HEK293 (cell line): Measurements from ENCODE around the gene TACC2.
A peak's percentile ranks its signal among the peaks of the same experiment; 100 is the strongest.

Source experiments
- CTCF ChIA-PET: fragments of 350-600 bp; formaldehyde crosslinking; extraction: SDS; loops from one replicate; lab custom pipeline; 2021; ENCODE audit warnings: antibody characterized with exemption; lab: Yijun Ruan, JAX
- POLR2A ChIA-PET: fragments of 300-600 bp; formaldehyde crosslinking; extraction: SDS; loops from one replicate; lab custom pipeline; 2020; ENCODE audit warnings: antibody characterized with exemption, inconsistent platforms; lab: Yijun Ruan, JAX
- H3K27ac ChIP-seq: fragments of 200-500 bp; sonication (Bioruptor generic); 2 replicates; pipeline ENCODE4 v1.5.1; 2014; ENCODE audit warnings: low read depth, low read length, control low read depth, inconsistent platforms; ENCODE audit errors: extremely low read depth
- H3K36me3 ChIP-seq, 2 experiments: fragments of 200-500 bp in 1 of 2; sonication (Bioruptor generic) in 1 of 2; 1 replicate in 1 of 2; 2 replicates in 1 of 2; pipeline ENCODE4 v1.5.1; 2014 to 2017; ENCODE audit warnings: inconsistent platforms in 2 of 2, low read length in 2 of 2; ENCODE audit not compliant: control insufficient read depth in 2 of 2, insufficient read depth in 1 of 2
- H3K4me1 ChIP-seq: fragments of 200-500 bp; sonication (Bioruptor generic); 2 replicates; pipeline ENCODE4 v1.5.1; 2014; ENCODE audit warnings: mild to moderate bottlenecking, low read length, inconsistent platforms; ENCODE audit not compliant: control insufficient read depth, insufficient read depth
- H3K4me3 ChIP-seq: 2 replicates; pipeline ENCODE4 v1.5.1; 2011; ENCODE audit warnings: low read depth, mild to moderate bottlenecking, control low read depth, low read length, moderate library complexity
- H3K9me3 ChIP-seq: fragments of 200-500 bp; sonication (Bioruptor generic); 2 replicates; pipeline ENCODE4 v1.5.1; 2014; ENCODE audit warnings: low read depth, low read length, inconsistent platforms; ENCODE audit not compliant: control insufficient read depth, insufficient read depth
- ATF2 ChIP-seq: fragments of 450-650 bp; formaldehyde crosslinking; IDR thresholded peaks from 2 replicates; pipeline ENCODE4 v1.5.1; 2016; ENCODE audit warnings: missing biosample characterization, missing genetic modification characterization, low read depth
- PRDM10 ChIP-seq: fragments of 450-650 bp; formaldehyde crosslinking; IDR thresholded peaks from 2 replicates; pipeline ENCODE4 v1.5.1; 2016; ENCODE audit warnings: missing biosample characterization, missing genetic modification characterization
- SCRT1 ChIP-seq: fragments of 450-650 bp; formaldehyde crosslinking; IDR thresholded peaks from 2 replicates; pipeline ENCODE4 v1.5.1; 2016; ENCODE audit warnings: missing biosample characterization, missing genetic modification characterization, borderline replicate concordance
- SCRT2 ChIP-seq: fragments of 450-650 bp; formaldehyde crosslinking; IDR thresholded peaks from 2 replicates; pipeline ENCODE4 v1.5.1; 2016; ENCODE audit warnings: missing biosample characterization, missing genetic modification characterization
- SETDB1 ChIP-seq: IDR thresholded peaks from one replicate; pipeline ENCODE4 v1.6.1; 2017; ENCODE audit warnings: mild to moderate bottlenecking, low read length, moderate library complexity, mixed read lengths; ENCODE audit not compliant: insufficient read length
- ZBTB17 ChIP-seq: fragments of 450-650 bp; formaldehyde crosslinking; IDR thresholded peaks from 2 replicates; pipeline ENCODE4 v1.5.1; 2016; ENCODE audit warnings: missing biosample characterization, missing genetic modification characterization
- ZBTB6 ChIP-seq: fragments of 450-650 bp; formaldehyde crosslinking; IDR thresholded peaks from 2 replicates; pipeline ENCODE4 v1.5.1; 2017; ENCODE audit warnings: missing biosample characterization, missing genetic modification characterization
- ZIC2 ChIP-seq: fragments of 450-650 bp; formaldehyde crosslinking; IDR thresholded peaks from 2 replicates; pipeline ENCODE4 v1.5.1; 2016; ENCODE audit warnings: missing biosample characterization, missing genetic modification characterization
- ZNF121 ChIP-seq: fragments of 450-650 bp; formaldehyde crosslinking; IDR thresholded peaks from 2 replicates; pipeline ENCODE4 v1.5.1; 2016; ENCODE audit warnings: missing biosample characterization, missing genetic modification characterization
- ZNF155 ChIP-seq: fragments of 450-650 bp; formaldehyde crosslinking; IDR thresholded peaks from 2 replicates; pipeline ENCODE4 v1.5.1; 2016; ENCODE audit warnings: missing biosample characterization, missing genetic modification characterization
- ZNF510 ChIP-seq: fragments of 450-650 bp; formaldehyde crosslinking; IDR thresholded peaks from 2 replicates; pipeline ENCODE4 v1.5.1; 2018; ENCODE audit warnings: mild to moderate bottlenecking, missing genetic modification characterization, missing biosample characterization; ENCODE audit not compliant: insufficient replicate concordance
- ZNF664 ChIP-seq: fragments of 450-650 bp; formaldehyde crosslinking; IDR thresholded peaks from 2 replicates; pipeline ENCODE4 v1.5.1; 2016; ENCODE audit warnings: missing biosample characterization, missing genetic modification characterization
- ZNF76 ChIP-seq: fragments of 450-650 bp; formaldehyde crosslinking; IDR thresholded peaks from 2 replicates; pipeline ENCODE4; 2016; ENCODE audit warnings: low read depth, missing biosample characterization, missing genetic modification characterization, borderline replicate concordance
- ZNF785 ChIP-seq: fragments of 450-650 bp; formaldehyde crosslinking; IDR thresholded peaks from 2 replicates; pipeline ENCODE4 v1.5.1; 2016; ENCODE audit warnings: missing biosample characterization, missing genetic modification characterization

The TACC2 gene

GRCh38 chr10:122158362-122158761, 169.4 kb downstream of the TACC2 start:
- POLR2A ChIA-PET, result no interaction called here
- Histone ChIP-seq H3K36me3 (no peaks in the 10 kb centered on the region), H3K4me3 (no peak overlapping the region)
- peak; percentile 82 for TF ChIP-seq SCRT1 (tag by site-specific recombination)
- TF ChIP-seq ZNF785, result no peak
- peak; percentile 88 for TF ChIP-seq SCRT2 (tag by site-specific recombination)
- TF ChIP-seq, all 188 proteins: peak for 2
- Histone ChIP-seq H3K9me3 (no peaks in the 10 kb centered on the region), H3K4me1 (peaks cover 2% of the 10 kb centered on the region; the same call in 1 of the 2 replicates), H3K27ac (no peak overlapping the region)
- CTCF ChIA-PET, result interaction anchor here (1.5 kb wide), 1 partner anchor 16 kb away, joined by 3 read pairs; no protein-coding TSS in a partner anchor

GRCh38 chr10:122159141-122159970, 170.4 kb downstream of the TACC2 start:
- Histone ChIP-seq H3K4me3 (no peak overlapping the region), H3K9me3 (no peaks in the 10 kb centered on the region), H3K27ac (no peak overlapping the region), H3K4me1 (peaks cover 5% of the 10 kb centered on the region; the same call in 1 of the 2 replicates)
- ChIA-PET POLR2A (no interaction called here), CTCF (interaction anchor here (1.5 kb wide), 1 partner anchor 17 kb away, joined by 3 read pairs; no protein-coding TSS in a partner anchor)
- TF ChIP-seq ZIC2 (tag by site-specific recombination) (peak; percentile 43; the same call in 1 of the 2 replicates), ZBTB6 (tag by site-specific recombination) (no peak), ZBTB17 (tag by site-specific recombination) (peak; percentile 49; the same call in 1 of the 2 replicates)
- TF ChIP-seq, all 188 proteins: peak for 2
- H3K36me3 ChIP-seq, result no peaks in the 10 kb centered on the region

GRCh38 chr10:122161795-122162194, 172.8 kb downstream of the TACC2 start:
- ChIA-PET POLR2A (interaction anchor here (1.4 kb wide), 1 partner anchor 34 kb away, joined by 3 read pairs; no protein-coding TSS in a partner anchor), CTCF (interaction anchor here (0.7 to 1.3 kb wide), 2 partner anchors 49 to 107 kb away, joined by 4 read pairs; no protein-coding TSS in a partner anchor)
- Histone ChIP-seq H3K9me3 (no peaks in the 10 kb centered on the region), H3K27ac (no peak overlapping the region), H3K4me3 (no peak overlapping the region), H3K4me1 (peaks cover 5% of the 10 kb centered on the region; the same call in 1 of the 2 replicates), H3K36me3 (no peaks in the 10 kb centered on the region)
- TF ChIP-seq PRDM10 (no peak), ATF2 (tag by site-specific recombination) (no peak), ZNF76 (no peak), SETDB1 (no peak), ZNF121 (tag by site-specific recombination) (no peak), ZNF155 (no peak), ZNF664 (no peak), ZNF510 (tag by site-specific recombination) (no peak)
